HG03045 (cell line): ENCODE results near the gene CRABP2.

Source experiments
- ATAC-seq: cut with Tn5 transposase; IDR thresholded peaks from one replicate; pipeline ENCODE4 v1.9.1; 2021; ENCODE audit warnings: mild to moderate bottlenecking, moderate library complexity; ENCODE audit not compliant: unreplicated experiment

The CRABP2 gene

DNA sequence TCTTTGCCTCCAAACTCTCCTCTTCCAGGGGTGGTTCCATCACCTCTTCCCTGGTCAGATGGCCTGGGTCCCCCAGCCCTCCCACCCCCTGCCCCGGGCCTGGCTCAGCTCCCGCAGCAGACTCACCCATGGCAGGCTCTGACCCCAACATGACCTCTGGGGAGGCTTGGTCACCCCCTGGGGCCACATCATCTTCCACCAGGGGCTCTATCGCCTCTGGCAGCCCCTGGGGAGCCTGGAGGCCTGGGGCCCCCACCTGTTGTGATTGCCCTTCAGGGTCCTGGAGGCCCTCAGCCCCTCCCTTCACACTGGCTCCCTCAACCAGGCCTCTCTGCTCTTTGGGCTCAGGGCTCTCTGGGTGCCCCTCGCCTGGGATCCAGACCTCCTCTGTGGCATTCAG lies 34.6 kb downstream of the CRABP2 start:
- ATAC-seq: no peak

DNA sequence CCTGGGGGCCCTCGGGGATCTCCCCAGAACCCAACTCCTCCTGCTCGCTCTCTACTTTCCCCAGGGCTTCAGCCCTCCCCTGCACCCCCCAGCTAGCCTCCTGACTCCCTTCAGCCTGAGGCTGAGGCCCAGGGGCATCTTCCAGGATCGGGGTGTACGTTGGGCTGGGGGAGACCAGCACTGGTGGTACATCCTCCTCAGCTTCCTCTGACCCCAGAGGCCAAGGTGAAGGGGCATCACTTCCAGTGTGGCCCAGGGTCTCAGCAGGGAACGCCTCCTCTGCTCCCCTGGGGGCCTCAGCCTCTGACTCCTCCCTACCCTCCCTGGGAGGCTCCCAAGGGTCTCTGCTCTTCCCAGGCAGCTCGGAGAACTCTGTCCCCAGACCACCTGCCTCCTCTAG lies 35.0 kb downstream of the CRABP2 start:
- ATAC-seq: no peak

DNA sequence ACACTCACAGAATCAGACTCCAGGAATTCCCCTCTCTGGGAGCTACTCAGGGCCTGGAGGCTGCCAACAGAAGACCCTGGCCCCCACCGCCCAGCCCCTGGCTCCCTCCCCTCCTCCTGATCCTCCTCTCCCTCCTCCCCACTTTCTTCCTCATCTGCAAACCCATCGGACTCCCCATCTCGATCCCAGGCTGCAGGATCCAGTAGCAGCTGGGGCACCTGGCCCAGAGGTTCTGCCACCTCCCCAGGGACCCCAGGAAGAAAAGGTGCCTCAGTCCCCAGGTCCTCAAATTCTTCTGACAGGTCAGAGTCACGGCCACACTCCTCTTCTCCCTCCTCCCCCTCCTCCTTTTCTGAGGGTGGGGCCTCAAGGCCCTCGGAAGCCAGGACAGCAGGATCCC lies 35.6 kb downstream of the CRABP2 start:
- no peak for ATAC-seq

DNA sequence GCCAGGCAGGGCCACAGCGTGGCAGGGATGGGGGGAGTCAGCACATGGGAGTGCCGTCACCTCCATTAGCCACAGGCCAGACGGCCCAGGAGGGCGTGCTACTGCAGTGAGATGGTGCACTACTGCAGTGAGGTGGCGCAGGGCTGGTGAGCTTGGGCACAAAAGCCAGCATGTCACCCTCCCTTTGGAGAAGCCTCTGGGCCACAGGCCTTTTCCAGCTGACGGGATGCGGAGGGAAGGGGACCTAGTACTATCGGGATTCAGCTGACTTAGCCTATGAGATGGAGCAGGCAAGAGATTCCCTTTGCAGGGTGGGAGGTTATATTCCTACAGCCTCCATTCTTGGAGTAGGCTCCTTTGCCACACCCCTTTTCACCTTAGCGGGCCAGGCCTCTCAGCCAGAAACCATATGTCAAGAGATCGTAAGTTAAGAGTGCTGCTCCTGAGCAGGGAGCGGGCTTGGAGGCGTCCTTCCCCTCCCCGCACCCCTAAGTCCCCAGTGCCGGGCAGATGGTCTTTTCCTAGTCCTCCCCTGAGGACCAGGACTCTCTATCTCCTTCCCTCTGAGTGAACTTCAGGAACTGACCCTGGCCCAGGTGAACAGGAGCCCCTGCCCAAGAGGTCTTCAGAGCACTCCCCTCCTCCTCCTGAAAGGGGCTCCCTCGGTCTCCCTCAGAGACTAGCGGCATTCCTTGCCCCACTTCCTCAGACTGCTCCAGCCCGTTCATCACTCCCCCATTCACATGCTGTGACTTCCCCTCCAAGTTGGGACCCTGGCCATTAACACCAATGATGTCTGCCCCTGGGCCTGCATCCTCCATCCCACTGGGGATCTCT lies 36.4 kb downstream of the CRABP2 start:
- ATAC-seq: no peak

DNA sequence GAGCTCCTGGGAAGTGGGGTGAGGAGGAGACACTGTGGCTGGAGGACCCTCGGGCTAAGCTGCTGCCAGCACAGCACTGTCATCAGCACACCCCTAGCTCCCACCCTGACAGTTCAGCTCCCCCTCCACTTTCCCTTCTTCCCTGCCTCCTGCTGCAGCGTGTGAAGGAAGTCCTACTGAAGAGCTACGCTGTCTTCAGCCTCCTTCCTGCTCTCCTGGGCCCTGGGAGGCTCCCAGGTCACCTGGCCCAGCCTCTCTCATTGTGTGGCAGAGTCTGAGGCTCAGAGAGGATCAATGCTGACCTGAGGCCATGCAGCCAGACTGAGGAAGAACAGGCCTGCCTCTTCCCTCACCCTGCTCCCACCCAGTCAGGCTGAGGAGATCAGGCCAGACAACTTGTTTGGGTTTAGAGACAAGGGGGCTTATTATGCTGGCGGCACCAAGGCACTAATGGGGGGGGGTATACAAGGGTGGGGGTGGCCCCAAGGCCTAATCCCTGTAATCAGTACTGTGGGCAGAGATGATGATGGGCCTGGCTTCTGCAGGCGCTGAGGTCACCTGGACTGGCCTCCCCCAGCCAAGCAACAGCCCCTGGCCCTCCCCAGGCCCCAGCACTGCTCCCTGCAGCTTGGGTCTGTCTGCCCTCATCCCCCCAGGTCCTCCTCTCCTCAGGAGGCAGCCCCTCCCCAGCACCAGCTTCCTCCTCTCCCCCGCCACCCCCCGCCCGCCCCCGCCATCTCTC lies 37.2 kb downstream of the CRABP2 start:
- no peak for ATAC-seq

DNA sequence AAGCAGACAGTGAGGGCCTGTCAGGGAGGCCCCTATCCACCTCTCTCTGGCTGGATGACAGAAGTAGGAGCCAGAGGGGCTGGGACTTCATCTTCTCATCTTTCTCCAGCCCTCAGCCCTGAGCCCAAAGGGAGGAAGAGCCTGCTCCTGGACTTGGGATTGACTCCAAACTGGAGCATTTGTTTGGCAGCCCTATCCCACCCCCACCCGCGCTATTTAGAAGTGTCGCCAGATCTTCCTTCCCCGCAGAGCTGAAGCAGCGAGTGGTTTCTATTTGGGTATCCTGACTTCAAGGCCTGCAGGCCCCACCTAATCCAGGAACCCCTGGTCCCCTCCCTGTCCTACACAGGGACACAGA lies 37.8 kb downstream of the CRABP2 start:
- ATAC-seq: no peak

DNA sequence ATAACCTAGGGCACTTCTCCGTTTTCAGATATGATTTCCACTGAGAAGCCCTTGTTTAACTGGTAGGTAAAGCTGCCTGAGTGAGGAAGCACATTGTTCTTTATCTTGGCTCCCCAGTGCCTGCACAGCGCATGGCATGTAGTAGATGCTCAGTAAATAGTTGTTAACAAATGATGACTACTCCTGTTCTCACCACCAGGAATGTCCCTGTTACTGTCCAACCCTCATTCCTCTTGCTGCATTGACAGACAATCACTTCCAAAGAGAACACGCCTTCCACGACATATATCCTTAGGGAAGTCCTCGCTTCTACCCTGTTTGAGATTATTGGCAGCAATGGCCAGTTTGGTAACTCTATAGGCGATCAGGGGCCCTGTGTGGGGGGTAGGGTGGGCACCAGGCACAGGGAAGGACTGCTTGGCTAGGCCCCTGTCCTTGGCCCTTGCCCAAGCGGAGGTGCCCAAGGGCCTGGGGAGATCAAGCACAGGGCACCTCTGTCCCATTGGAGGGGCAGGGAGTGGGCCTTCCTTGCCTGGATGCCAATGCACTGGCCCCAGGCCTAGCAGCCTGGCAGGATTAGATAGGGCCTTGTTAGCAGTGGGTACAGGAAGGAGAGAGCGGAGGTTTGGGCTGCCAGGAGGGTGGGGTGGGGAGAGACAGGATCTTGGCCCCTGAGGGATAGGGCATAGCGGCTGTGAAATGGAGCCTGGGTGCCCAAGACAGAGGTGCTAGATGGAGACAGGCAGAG lies 38.3 kb downstream of the CRABP2 start:
- no peak for ATAC-seq

DNA sequence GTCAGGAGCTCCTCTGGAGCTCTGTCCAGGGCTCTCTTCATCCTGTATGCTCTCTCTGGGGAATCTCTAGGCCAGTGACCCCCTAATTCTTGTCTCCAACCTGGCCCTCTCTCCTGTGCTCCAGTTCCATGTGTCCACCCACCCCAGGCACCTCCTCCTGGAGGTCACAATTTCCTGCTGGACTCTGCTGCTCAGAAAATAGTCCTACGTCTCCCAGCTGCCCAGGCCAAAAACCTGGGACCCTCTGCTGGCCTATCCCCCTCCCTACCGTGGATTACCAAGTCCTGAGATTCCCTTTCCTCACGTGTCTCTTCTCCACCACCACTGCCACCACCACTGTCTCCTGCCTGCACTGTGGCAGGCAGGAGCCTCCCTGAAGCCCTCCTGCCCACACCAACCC lies 39.8 kb downstream of the CRABP2 start:
- ATAC-seq: no peak

DNA sequence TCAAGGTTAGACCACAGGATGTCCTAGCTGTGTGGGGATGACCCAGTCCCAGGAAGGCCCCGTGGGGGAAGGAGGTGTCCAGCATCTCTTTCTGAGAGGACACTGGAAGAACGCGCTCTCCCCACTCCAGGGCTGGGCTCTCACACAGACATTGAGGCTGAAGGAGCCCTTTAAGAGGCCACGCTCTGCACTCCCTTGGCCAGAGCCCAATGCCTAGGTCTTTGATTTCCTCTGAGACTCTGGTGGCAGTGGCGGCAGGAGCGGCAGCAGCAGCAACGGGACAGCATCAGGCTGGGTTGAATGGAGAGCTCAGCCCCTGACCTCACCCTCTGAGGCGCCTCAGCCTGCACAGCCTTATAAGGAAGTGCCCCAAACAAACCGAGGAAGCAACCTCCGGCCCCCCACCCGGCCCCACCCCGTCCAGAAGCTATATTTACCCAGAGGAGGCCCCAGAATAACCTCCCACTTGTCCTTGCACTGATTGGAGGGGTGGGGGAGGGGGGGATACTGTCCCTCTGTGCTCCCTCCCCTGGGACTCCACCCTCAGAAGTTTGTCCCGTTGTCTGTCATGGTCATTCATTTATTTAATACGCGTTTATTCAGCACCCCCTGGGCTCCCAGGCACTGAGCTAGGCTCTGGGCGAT lies 40.5 kb downstream of the CRABP2 start:
- no peak for ATAC-seq

DNA sequence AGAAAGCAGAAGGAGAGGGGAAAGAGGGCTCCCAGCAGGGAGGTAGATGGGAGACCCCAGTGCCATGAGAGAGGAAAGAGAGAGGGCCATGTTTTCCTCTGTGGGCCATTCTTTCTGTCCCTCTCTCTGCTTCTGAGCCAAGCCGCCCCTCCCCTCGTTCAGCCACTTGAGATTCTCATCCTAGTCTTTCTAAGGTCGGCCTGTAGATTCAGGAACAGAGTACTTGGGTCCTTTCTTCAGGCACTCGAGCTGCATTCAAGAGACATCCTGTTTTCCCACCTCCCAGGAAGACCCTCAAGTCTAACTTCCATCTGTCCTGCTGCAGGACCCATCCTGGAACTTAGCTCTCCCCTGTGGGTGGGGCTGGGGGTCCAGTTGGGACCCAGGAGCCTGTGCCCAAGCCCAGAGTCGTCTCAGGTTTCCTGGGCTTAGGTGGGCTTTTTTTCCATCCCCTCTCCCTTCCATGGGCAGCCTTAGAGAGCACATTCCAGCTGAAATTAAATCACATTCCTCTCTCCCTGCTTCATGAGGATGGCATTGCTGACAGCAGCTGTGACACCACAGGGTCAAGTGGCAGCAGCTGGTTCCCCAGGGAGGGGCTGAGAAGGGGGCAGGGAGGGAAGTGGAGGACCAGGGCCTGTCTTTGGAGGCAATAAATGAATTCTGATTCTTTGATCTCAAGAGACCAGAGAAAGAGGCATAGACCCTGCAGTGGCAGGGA lies 41.2 kb downstream of the CRABP2 start:
- no peak for ATAC-seq

DNA sequence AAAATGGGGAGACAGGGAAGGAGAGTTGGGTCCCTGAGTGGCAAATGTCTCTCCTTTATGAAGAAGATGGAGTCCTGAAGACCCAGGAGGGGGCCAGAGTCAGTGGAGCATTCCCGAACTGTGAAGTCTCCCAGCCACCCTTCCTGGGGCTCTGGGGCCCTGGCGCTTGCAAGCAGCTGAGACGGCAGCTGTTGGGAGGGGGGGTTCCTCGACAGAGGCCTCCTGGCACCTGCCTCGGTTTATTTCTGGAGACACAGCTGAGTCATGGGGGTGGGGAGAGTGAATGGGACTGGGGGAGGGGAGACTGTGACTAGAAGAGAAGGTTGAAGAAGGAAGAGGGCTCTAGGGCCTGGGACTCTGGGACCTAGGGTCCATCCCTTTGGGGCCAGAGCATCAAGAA lies 42.2 kb downstream of the CRABP2 start:
- no peak for ATAC-seq

DNA sequence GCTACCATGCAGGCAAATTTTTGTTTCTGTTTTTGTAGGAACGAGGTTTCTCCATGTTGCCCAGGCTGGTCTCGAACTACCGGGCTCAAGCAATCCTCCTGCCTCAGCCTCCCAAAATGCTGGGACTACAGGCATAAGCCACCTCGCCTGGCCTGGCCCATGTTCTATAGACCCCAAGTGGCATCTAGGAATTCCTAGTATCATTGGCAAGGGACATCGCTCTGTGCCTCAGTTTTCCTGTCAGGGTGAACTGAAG lies 42.7 kb downstream of the CRABP2 start:
- no peak for ATAC-seq

DNA sequence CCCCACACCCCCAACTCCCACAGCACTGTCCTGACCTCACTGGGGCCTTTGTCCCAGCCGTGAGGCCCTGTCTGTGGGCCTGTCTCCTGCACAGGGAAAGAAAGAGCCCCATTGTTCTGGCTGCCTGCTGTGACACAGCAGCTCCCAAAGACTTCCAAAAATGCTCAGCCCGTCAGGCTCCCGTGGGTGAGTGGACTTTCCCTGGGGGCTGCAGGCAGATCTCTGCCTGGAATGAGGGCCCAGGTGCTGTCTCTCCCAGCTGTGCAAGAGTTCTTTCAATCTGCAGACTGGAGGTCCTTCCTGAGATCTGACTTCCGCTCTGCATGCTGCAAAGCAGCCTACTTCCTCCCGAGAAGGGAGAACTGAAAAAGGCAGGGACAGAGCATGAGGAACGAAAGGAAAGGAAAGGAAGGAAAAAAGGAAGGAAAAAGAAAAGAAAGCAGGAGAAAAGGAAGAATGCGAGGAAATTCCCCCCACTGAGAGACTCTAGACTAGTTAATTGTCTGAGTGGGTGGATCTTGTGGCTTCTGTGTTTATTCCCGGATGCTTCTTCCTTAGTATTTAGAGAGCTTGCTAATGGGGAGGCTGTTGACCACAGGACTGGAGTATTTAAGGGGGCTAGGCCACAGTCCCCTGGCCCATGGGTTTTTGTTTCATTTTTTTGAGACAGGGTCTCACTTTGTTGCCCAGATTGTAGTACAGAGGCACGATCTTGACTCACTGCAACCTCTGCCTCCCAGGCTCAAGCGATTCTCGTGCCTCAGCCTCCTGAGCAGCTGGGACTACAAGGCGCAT lies 43.2 kb downstream of the CRABP2 start:
- no peak for ATAC-seq

DNA sequence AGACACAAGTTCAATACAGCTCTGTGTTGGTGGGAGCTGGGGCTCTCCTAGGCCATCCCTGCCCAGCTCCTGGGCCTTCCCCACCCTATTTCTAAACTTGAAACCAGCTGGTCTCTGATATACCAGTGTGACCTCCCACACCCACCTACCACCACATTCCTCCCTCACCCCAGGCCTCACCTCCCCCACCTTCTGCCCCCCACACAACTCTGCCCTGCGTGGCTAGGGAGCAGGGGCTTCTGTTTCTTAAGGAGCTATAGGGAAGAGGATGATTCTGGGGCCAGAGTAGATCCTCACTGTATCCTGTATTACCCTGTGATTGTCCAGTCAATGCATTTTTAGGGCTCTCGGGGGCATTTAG lies 44.7 kb downstream of the CRABP2 start:
- ATAC-seq: no peak

DNA sequence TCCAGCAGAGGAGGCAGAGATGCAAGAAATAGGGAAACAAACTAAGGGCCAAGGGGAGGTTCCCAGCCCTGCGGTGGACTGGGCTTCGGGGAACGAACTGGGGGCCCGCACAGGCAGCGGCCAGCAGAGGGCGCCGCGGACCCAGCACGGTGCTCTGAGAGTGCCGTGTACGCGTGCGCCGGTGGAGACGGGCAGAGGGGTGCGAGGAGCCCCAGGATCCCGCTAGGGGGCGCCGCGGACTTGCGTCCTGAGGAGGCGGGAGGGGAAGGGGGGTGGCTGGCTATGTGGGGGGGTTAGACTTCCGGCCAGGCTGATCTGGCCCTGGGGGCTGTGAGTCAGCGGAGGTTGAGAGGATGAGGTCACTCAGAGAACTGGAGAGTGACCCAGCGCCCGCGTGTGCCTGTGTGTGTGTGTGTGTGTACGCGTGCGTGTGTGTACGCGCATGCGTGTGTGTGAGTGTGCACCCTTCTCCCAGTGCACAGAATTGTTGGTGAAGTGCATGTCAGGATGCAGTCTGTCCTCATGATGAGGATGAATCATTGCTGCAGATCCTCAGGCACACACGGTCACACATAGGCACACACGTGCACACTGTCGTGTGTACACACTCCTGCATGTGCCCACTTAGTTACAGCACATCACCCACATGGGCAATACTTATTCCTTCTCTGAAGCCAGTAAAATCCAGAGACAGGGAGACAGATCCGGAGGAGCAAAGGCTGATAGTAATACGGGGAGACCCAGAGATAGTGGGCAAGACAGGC lies 45.2 kb downstream of the CRABP2 start:
- ATAC-seq: peak; percentile 43

DNA sequence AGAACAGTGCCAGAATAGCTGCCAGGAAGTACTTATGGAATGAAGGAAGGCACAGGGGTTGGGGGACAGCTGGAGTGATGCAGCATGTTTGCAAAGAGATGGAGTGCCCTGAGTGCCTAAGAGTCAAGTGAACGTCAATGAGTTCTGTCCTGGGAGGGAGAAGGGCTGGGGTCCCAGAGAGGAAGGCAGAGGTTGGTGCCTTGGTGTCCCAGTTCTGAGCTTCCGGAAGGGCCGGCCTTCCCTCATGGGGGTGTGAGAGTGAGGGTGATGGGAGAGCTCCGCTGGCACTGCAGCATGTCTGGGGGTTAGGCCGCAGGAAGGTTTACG lies 45.8 kb downstream of the CRABP2 start:
- no peak for ATAC-seq

DNA sequence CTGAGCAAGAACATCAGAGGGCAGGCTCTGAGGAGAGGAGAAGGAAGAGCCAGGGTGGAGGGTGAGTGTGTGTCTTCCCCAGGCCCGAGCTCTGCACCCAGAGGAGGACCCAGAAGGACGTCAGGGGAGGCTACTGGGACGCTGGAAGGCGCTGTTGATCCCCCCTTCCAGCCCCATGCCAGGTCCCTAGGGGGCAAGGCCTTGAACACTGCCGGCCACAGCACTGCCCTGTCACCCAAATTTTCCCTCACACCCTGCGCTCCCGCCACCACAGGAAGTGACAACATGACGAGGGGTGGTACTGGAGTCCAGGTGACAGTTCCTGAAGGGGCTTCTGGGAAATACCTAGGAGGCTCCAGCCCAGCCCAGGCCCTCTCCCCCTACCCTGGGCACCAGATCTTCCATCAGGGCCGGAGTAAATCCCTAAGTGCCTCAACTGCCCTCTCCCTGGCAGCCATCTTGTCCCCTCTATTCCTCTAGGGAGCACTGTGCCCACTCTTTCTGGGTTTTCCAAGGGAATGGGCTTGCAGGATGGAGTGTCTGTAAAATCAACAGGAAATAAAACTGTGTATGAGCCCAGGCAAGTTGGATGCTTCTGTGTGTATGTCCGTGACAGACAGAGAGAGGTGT lies 46.3 kb downstream of the CRABP2 start:
- ATAC-seq: no peak

DNA sequence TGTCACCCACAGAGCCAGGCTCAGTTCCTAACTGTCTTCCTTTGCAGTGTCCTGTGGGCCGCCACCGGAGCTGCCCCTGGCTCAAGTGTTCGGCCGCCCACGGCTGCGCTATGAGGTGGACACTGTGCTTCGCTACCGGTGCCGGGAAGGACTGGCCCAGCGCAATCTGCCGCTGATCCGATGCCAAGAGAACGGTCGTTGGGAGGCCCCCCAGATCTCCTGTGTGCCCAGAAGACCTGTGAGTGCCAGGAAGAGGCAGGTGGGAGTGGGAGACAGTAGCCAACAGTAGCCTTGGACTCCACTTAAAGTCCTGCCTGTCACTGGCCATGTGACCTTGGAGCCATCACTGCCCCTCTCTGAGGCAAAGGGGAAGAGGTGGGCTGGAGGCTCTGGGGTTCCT lies 46.9 kb downstream of the CRABP2 start:
- ATAC-seq: no peak

DNA sequence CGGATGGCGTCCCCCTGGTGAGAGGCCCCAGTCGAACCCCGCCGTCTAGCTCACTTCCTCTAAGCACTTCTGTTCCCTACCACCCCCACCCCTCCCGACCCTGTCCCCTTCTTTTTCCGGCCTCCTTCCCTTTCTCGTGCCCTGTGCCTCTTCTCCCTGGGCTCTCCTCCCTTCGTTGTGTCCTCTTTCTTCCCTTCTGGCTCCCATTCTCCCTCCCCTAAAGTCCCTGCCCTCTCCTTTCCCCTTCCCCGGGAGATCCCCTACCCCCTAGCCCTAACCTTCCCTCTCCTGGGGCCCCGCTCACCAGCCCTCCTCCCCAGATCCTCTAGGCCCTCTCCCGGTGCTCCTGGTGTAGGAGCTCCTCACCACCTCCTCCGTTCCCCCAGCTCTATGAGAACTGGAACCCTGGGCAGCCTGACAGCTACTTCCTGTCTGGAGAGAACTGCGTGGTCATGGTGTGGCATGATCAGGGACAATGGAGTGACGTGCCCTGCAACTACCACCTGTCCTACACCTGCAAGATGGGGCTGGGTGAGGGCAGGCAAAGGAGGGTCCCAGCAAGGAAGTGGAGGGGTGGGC lies 47.6 kb downstream of the CRABP2 start:
- no peak for ATAC-seq
